HEK293T (cell line): ENCODE results near the gene AXIN1.

Experiments used
- CTCF ChIA-PET: fragments of 350-600 bp; formaldehyde crosslinking; extraction: SDS; loops from one replicate; lab custom pipeline; 2021; ENCODE audit warnings: antibody characterized with exemption, inconsistent platforms; lab: Yijun Ruan, JAX
- POLR2A ChIA-PET: fragments of 350-600 bp; formaldehyde crosslinking; extraction: SDS; loops from one replicate; lab custom pipeline; 2020; ENCODE audit warnings: antibody characterized with exemption, inconsistent platforms; lab: Yijun Ruan, JAX
- DNase-seq: peaks from one replicate; pipeline ENCODE4 v3.0.0; 2012; ENCODE audit warnings: mixed read lengths; ENCODE audit errors: extremely low spot score
- ARNT ChIP-seq: fragments of 450-650 bp; IDR thresholded peaks from 2 replicates; pipeline ENCODE4 v1.6.1; 2017; ENCODE audit warnings: mild to moderate bottlenecking
- BHLHE40 ChIP-seq: fragments of 450-650 bp; IDR thresholded peaks from 2 replicates; pipeline ENCODE4 v1.6.1; 2016; ENCODE audit warnings: mild to moderate bottlenecking, moderate library complexity, borderline replicate concordance
- CTBP1 ChIP-seq: fragments of 450-650 bp; IDR thresholded peaks from 2 replicates; pipeline ENCODE4 v1.6.1; 2016; ENCODE audit warnings: borderline replicate concordance
- ELF4 ChIP-seq: fragments of 450-650 bp; IDR thresholded peaks from 2 replicates; pipeline ENCODE4 v1.6.1; 2017; ENCODE audit warnings: antibody characterized with exemption
- FOXA1 ChIP-seq: fragments of 450-650 bp; IDR thresholded peaks from 2 replicates; pipeline ENCODE4 v1.6.1; 2016; ENCODE audit warnings: mild to moderate bottlenecking
- FOXK2 ChIP-seq: fragments of 450-650 bp; IDR thresholded peaks from 2 replicates; pipeline ENCODE4 v1.6.1; 2016; ENCODE audit warnings: mild to moderate bottlenecking
- FOXM1 ChIP-seq: fragments of 450-650 bp; IDR thresholded peaks from 2 replicates; pipeline ENCODE4 v1.6.1; 2017; ENCODE audit warnings: mild to moderate bottlenecking, borderline replicate concordance
- HDGF ChIP-seq: fragments of 450-650 bp; IDR thresholded peaks from 2 replicates; pipeline ENCODE4 v1.6.1; 2017; ENCODE audit warnings: antibody characterized with exemption, borderline replicate concordance
- L3MBTL2 ChIP-seq: fragments of 450-650 bp; conservative IDR thresholded peaks from 2 replicates; pipeline ENCODE4 v1.6.1; 2016; ENCODE audit warnings: mild to moderate bottlenecking
- LEF1 ChIP-seq: fragments of 450-650 bp; IDR thresholded peaks from 2 replicates; pipeline ENCODE4 v1.6.1; 2017; ENCODE audit warnings: mild to moderate bottlenecking, borderline replicate concordance
- NFRKB ChIP-seq: fragments of 450-650 bp; IDR thresholded peaks from 2 replicates; pipeline ENCODE4 v1.6.1; 2016; ENCODE audit warnings: mild to moderate bottlenecking, moderate library complexity
- PKNOX1 ChIP-seq: fragments of 450-650 bp; IDR thresholded peaks from 2 replicates; pipeline ENCODE4 v1.6.1; 2016
- SP1 ChIP-seq: fragments of 450-650 bp; IDR thresholded peaks from 2 replicates; pipeline ENCODE4 v1.6.1; 2017
- SUZ12 ChIP-seq: fragments of 450-650 bp; IDR thresholded peaks from 2 replicates; pipeline ENCODE4 v1.6.1; 2016; ENCODE audit warnings: mild to moderate bottlenecking
- TARDBP ChIP-seq: fragments of 450-650 bp; IDR thresholded peaks from 2 replicates; pipeline ENCODE4 v1.6.1; 2016
- ZNF384 ChIP-seq: fragments of 450-650 bp; IDR thresholded peaks from 2 replicates; pipeline ENCODE4 v1.6.1; 2016

AXIN1 gene

GRCh38 chr16:278863-279366 is 73.6 kb downstream of the AXIN1 start:
- no peak for DNase-seq
- ChIA-PET POLR2A (interaction anchor here (1.1 to 2.5 kb wide), 3 partner anchors 14 to 44 kb away, joined by 3 to 11 read pairs (median 6); partner anchors contain the start of gene FAM234A), CTCF (interaction anchor here (0.6 kb wide), 1 partner anchor 58 kb away, joined by 6 read pairs; no protein-coding TSS in a partner anchor)
- peak; percentile 89 for TF ChIP-seq PKNOX1
- no peak for TF ChIP-seq ARNT

GRCh38 chr16:276426-277077 is 76.0 kb downstream of the AXIN1 start:
- POLR2A ChIA-PET: no interaction called here
- TF ChIP-seq HDGF (no peak), TARDBP (no peak), ZNF384 (no peak), SP1 (no peak), L3MBTL2 (no peak)
- CTCF ChIA-PET: no interaction called here
- DNase-seq: no peak

GRCh38 chr16:275786-276232 is 76.7 kb downstream of the AXIN1 start, which contains the start of gene RGS11:
Gene RGS11, minus strand, starts transcription at chr16:275944. Its CDS starts 33 bp downstream, at chr16:275911.
- CTCF ChIA-PET: no interaction called here
- POLR2A ChIA-PET: no interaction called here
- TF ChIP-seq SP1 (no peak), FOXM1 (no peak), TARDBP (no peak), NFRKB (no peak), FOXK2 (no peak), LEF1 (no peak), ELF4 (no peak), PKNOX1 (no peak), ZNF384 (no peak), CTBP1 (no peak), BHLHE40 (no peak), L3MBTL2 (no peak), ARNT (no peak), SUZ12 (no peak), FOXA1 (no peak), HDGF (no peak)
- DNase-seq: no peak

GRCh38 chr16:275041-275641 is 77.4 kb downstream of the AXIN1 start:
- ChIA-PET POLR2A (no interaction called here), CTCF (no interaction called here)
- no peak for DNase-seq
- TF ChIP-seq ARNT: no peak
- TF ChIP-seq FOXK2: no peak

GRCh38 chr16:273547-274421 is 78.7 kb downstream of the AXIN1 start:
- ChIA-PET POLR2A (no interaction called here), CTCF (no interaction called here)
- TF ChIP-seq CTBP1: no peak
- no peak for TF ChIP-seq L3MBTL2
- no peak for TF ChIP-seq FOXK2
- no peak for DNase-seq

- DNase-seq: no peak
- no peak for TF ChIP-seq PKNOX1
- no peak for TF ChIP-seq FOXK2
- no peak for TF ChIP-seq FOXM1
- TF ChIP-seq ELF4: no peak
- ChIA-PET CTCF (no interaction called here), POLR2A (no interaction called here)
Observed at GRCh38 chr16:272633-273546, 79.6 kb downstream of the AXIN1 start.
